DND-41 (cell line): ENCODE results near the gene HOOK1.
"Not testable (repeated sequence)": the region's sequence is repeated elsewhere in the genome, so short reads cannot be mapped to it uniquely, and the experiment has no call there.

Experiments used
- ATAC-seq: fragments of 200-7000 bp; cut with Tn5 transposase; 3 replicates; pipeline ENCODE4 v1.9.1; 2021; ENCODE audit warnings: low read depth; ENCODE audit not compliant: insufficient read depth
- DNase-seq: peaks from one replicate; pipeline ENCODE4 v3.0.0-alpha.2; 2020
- H2AFZ ChIP-seq: 2 replicates; pipeline ENCODE4 v1.6.0; 2012; ENCODE audit warnings: low read depth, low read length
- H3K27ac ChIP-seq: 2 replicates; pipeline ENCODE4 v1.5.1; 2012; ENCODE audit warnings: low read length, inconsistent platforms
- H3K27me3 ChIP-seq: fragments of 200-600 bp; sonication (generic); 2 replicates; pipeline ENCODE4 v1.6.0; 2012; ENCODE audit warnings: low read length, mild to moderate bottlenecking, inconsistent platforms; ENCODE audit not compliant: insufficient read depth, poor library complexity
- H3K36me3 ChIP-seq: 2 replicates; pipeline ENCODE4 v1.5.1; 2012; ENCODE audit warnings: low read length, inconsistent platforms; ENCODE audit not compliant: insufficient read depth
- H3K4me1 ChIP-seq: 2 replicates; pipeline ENCODE4 v1.5.1; 2012; ENCODE audit warnings: mild to moderate bottlenecking, low read length; ENCODE audit not compliant: insufficient read depth
- H3K4me2 ChIP-seq: 2 replicates; pipeline ENCODE4 v1.6.0; 2012; ENCODE audit warnings: mild to moderate bottlenecking, moderate library complexity, low read length, inconsistent platforms; ENCODE audit not compliant: insufficient read depth
- H3K4me3 ChIP-seq, 2 experiments: fragments of 200-600 bp in 1 of 2; shearing (Covaris generic) in 1 of 2; 2 replicates each; pipeline ENCODE4 v1.5.1; 2012 to 2016; ENCODE audit warnings: inconsistent platforms in 2 of 2, low read length in 2 of 2, mild to moderate bottlenecking in 2 of 2, low read depth in 1 of 2, moderate library complexity in 1 of 2
- H3K79me2 ChIP-seq: 2 replicates; pipeline ENCODE4 v1.6.0; 2012; ENCODE audit warnings: low read length, inconsistent platforms; ENCODE audit not compliant: insufficient read depth
- H3K9ac ChIP-seq: 2 replicates; pipeline ENCODE4 v1.6.0; 2012; ENCODE audit warnings: low read depth, mild to moderate bottlenecking, inconsistent platforms, low read length, moderate library complexity
- H3K9me3 ChIP-seq: 2 replicates; pipeline ENCODE4 v1.5.1; 2012; ENCODE audit warnings: low read length, moderate library complexity, mild to moderate bottlenecking, inconsistent platforms; ENCODE audit not compliant: insufficient read depth, severe bottlenecking
- H4K20me1 ChIP-seq: 2 replicates; pipeline ENCODE4 v1.6.0; 2012; ENCODE audit warnings: low read length; ENCODE audit not compliant: insufficient read depth
- CTCF ChIP-seq: IDR thresholded peaks from 2 replicates; pipeline ENCODE4 v1.5.1; 2012; ENCODE audit warnings: borderline replicate concordance, low read length, moderate library complexity, mild to moderate bottlenecking; ENCODE audit not compliant: poor library complexity, severe bottlenecking; ENCODE audit errors: extremely low read depth
- EZH2 ChIP-seq: IDR thresholded peaks from 3 replicates; pipeline ENCODE4 v1.6.1; 2012; ENCODE audit warnings: borderline replicate concordance, low read depth, mild to moderate bottlenecking, moderate library complexity, low read length, inconsistent platforms; ENCODE audit not compliant: severe bottlenecking

The HOOK1 gene

GRCh38 chr1:59906931-59907330 lies 92.2 kb downstream of the HOOK1 start:
- no peak overlapping the region for H3K4me3 ChIP-seq
- TF ChIP-seq EZH2: no peak
- TF ChIP-seq CTCF: no peak
- no peak for DNase-seq
- H3K9ac ChIP-seq: no peak overlapping the region
- H3K27ac ChIP-seq: no peak overlapping the region
- H3K4me2 ChIP-seq: no peak overlapping the region
- no peaks in the 10 kb centered on the region for H4K20me1 ChIP-seq
- no peaks in the 10 kb centered on the region for H3K36me3 ChIP-seq
- peaks cover 3% of the 10 kb centered on the region for H3K27me3 ChIP-seq
- no peaks in the 10 kb centered on the region for H3K9me3 ChIP-seq
- no peaks in the 10 kb centered on the region for H3K79me2 ChIP-seq
- no peak overlapping the region for H2AFZ ChIP-seq
- ATAC-seq: no peak
- no peaks in the 10 kb centered on the region for H3K4me1 ChIP-seq

DNA sequence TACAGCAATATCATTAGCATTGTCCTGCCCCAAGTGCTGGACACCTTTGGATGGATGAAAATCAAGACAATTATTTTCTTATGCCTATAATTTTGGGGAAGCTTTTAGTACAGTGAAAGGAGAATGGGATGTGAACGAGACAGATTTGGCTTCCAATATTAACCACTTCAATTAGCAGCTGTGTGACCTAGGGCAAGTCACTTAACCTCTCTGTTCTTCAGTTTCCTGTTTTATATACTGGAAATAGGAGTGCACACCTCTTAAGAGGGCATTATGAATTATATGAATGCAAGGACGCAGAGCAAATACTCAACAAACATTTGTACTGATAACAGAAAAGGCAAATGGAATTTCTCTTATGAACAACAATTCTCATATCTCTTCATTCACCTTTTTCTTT lies 93.3 kb downstream of the HOOK1 start:
- Histone ChIP-seq H3K79me2 (no peaks in the 10 kb centered on the region), H3K27ac (no peak overlapping the region), H3K4me1 (no peaks in the 10 kb centered on the region), H3K9me3 (no peaks in the 10 kb centered on the region), H3K27me3 (peaks cover 6% of the 10 kb centered on the region), H3K9ac (no peak overlapping the region), H3K4me2 (no peak overlapping the region), H4K20me1 (no peaks in the 10 kb centered on the region), H3K4me3 (no peak overlapping the region), H3K36me3 (no peaks in the 10 kb centered on the region), H2AFZ (no peak overlapping the region)
- ATAC-seq (no peak), DNase-seq (no peak)
- TF ChIP-seq EZH2 (no peak), CTCF (no peak)

- no peak overlapping the region for H3K4me3 ChIP-seq
- no peaks in the 10 kb centered on the region for H3K4me1 ChIP-seq
- H2AFZ ChIP-seq: no peak overlapping the region
- DNase-seq (no peak), ATAC-seq (no peak)
- H3K36me3 ChIP-seq: no peaks in the 10 kb centered on the region
- no peak overlapping the region for H3K4me2 ChIP-seq
- H4K20me1 ChIP-seq: no peaks in the 10 kb centered on the region
- peaks cover 6% of the 10 kb centered on the region for H3K27me3 ChIP-seq
- no peak overlapping the region for H3K9ac ChIP-seq
- H3K79me2 ChIP-seq: no peaks in the 10 kb centered on the region
- TF ChIP-seq EZH2 (no peak), CTCF (no peak)
- H3K9me3 ChIP-seq: no peaks in the 10 kb centered on the region
- H3K27ac ChIP-seq: no peak overlapping the region
Observed at GRCh38 chr1:59908682-59909081, 93.9 kb downstream of the HOOK1 start.

DNA sequence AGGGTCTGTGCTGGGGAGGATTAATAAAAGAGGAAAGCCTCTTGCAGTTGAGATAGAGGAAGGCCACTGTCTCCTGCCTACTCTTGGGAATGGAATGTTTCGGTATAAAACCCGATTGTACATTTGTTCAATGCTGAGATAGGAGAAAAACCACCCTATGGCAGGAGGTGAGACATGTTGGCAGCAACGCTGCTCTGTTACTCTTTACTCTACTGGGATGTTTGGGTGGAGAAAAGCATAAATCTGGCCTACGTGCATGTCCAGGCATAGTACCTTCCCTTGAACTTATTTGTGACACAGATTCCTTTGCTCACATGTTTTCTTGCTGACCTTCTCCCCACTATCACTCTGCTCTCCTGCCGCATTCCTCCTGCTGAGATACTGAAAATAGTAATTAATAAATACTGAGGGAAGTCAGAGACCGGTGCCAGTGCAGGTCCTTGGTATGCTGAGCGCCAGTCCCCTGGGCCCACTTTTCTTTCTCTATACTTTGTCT lies 100.1 kb downstream of the HOOK1 start:
- peaks cover 14% of the 10 kb centered on the region for H3K27me3 ChIP-seq
- H2AFZ ChIP-seq, H3K4me3 ChIP-seq, DNase-seq, H3K79me2 ChIP-seq, H3K27ac ChIP-seq, H3K4me1 ChIP-seq, H3K9me3 ChIP-seq, H3K36me3 ChIP-seq, H3K9ac ChIP-seq, H3K4me2 ChIP-seq, ATAC-seq, H4K20me1 ChIP-seq: not testable (repeated sequence)
